OCI-LY1 (cell line): Measurements from ENCODE around the gene MAP3K4.

Source experiments
- H2AFZ ChIP-seq: fragments of 200-600 bp; sonication (generic), shearing (Covaris generic); 2 replicates; pipeline ENCODE4 v1.6.0; 2014; ENCODE audit warnings: antibody characterized with exemption, mild to moderate bottlenecking, low read length
- H3F3A ChIP-seq: fragments of 200-600 bp; sonication (generic), shearing (Covaris generic); 2 replicates; pipeline ENCODE4 v1.6.0; 2014; ENCODE audit warnings: mild to moderate bottlenecking, antibody characterized with exemption, low read length, moderate library complexity; ENCODE audit not compliant: insufficient read depth
- H3K27ac ChIP-seq: fragments of 200-600 bp; sonication (generic); 2 replicates; pipeline ENCODE4 v1.5.1; 2014; ENCODE audit warnings: low read length, mixed run types, mild to moderate bottlenecking, low read depth; ENCODE audit not compliant: poor library complexity, severe bottlenecking
- H3K27me3 ChIP-seq: fragments of 200-600 bp; sonication (generic); 2 replicates; pipeline ENCODE4 v1.6.0; 2014; ENCODE audit warnings: antibody characterized with exemption, mild to moderate bottlenecking, low read length, moderate library complexity; ENCODE audit not compliant: insufficient read depth
- H3K36me3 ChIP-seq: fragments of 200-600 bp; sonication (generic); 2 replicates; pipeline ENCODE4 v1.6.1; 2014; ENCODE audit warnings: mild to moderate bottlenecking, antibody characterized with exemption, low read length, moderate library complexity, mixed read lengths; ENCODE audit not compliant: insufficient read depth
- H3K4me1 ChIP-seq: fragments of 200-600 bp; sonication (generic); 2 replicates; pipeline ENCODE4 v1.5.1; 2014; ENCODE audit warnings: mild to moderate bottlenecking, low read length, moderate library complexity; ENCODE audit not compliant: insufficient read depth, severe bottlenecking
- H3K4me2 ChIP-seq: fragments of 200-600 bp; sonication (generic), shearing (Covaris generic); 2 replicates; pipeline ENCODE4 v1.6.1; 2014; ENCODE audit warnings: low read length
- H3K4me3 ChIP-seq: fragments of 200-600 bp; sonication (generic); 2 replicates; pipeline ENCODE4 v1.5.1; 2014; ENCODE audit warnings: low read length, low read depth, mild to moderate bottlenecking, mixed read lengths; ENCODE audit not compliant: poor library complexity, severe bottlenecking
- H3K79me2 ChIP-seq: fragments of 200-600 bp; shearing (Covaris generic); 2 replicates; pipeline ENCODE4 v1.6.1; 2016; ENCODE audit warnings: mixed run types, low read length, mixed read lengths; ENCODE audit not compliant: insufficient read depth
- H3K9ac ChIP-seq: fragments of 200-600 bp; sonication (generic), shearing (Covaris generic); 2 replicates; pipeline ENCODE4 v1.6.1; 2014; ENCODE audit warnings: mild to moderate bottlenecking, low read length, mixed read lengths
- H3K9me2 ChIP-seq: fragments of 200-600 bp; sonication (generic), shearing (Covaris generic); 2 replicates; pipeline ENCODE4 v1.6.1; 2014; ENCODE audit warnings: low read depth, mild to moderate bottlenecking, low read length, mixed read lengths
- H3K9me3 ChIP-seq: fragments of 200-600 bp; shearing (Covaris generic); 2 replicates; pipeline ENCODE4 v1.6.1; 2014; ENCODE audit warnings: low read length, mixed read lengths
- H4K20me1 ChIP-seq: fragments of 200-600 bp; sonication (generic), shearing (Covaris generic); 2 replicates; pipeline ENCODE4 v1.6.0; 2016; ENCODE audit warnings: mild to moderate bottlenecking, low read length; ENCODE audit not compliant: insufficient read depth
- CTCF ChIP-seq: fragments of 200-600 bp; sonication (generic), shearing (Covaris generic); IDR thresholded peaks from 2 replicates; pipeline ENCODE4 v1.5.1; 2017; ENCODE audit warnings: mild to moderate bottlenecking, antibody characterized with exemption, low read length, moderate library complexity, mixed read lengths
- EZH2 ChIP-seq: fragments of 200-600 bp; sonication (generic), shearing (Covaris generic); IDR thresholded peaks from 2 replicates; pipeline ENCODE4 v1.8.0; 2017; ENCODE audit warnings: borderline replicate concordance, mixed run types, mild to moderate bottlenecking, antibody characterized with exemption, low read length, moderate library complexity, mixed read lengths

Gene MAP3K4

GRCh38 chr6:161013695-161014094 is 22.1 kb downstream of the MAP3K4 start:
- Histone ChIP-seq H3K9me2 (no peaks in the 10 kb centered on the region), H3K9me3 (no peaks in the 10 kb centered on the region), H3K9ac (no peak overlapping the region), H3K79me2 (no peaks in the 10 kb centered on the region; the same call in 1 of the 2 replicates), H3K4me2 (no peak overlapping the region), H3K4me3 (no peak overlapping the region), H3K27me3 (no peaks in the 10 kb centered on the region), H3F3A (no peaks in the 10 kb centered on the region), H3K4me1 (no peaks in the 10 kb centered on the region), H3K27ac (no peak overlapping the region), H3K36me3 (no peaks in the 10 kb centered on the region), H4K20me1 (no peaks in the 10 kb centered on the region), H2AFZ (no peak overlapping the region)
- no peak for TF ChIP-seq CTCF
- TF ChIP-seq EZH2 = no peak

- Histone ChIP-seq H3K9me2 (no peaks in the 10 kb centered on the region), H3K36me3 (no peaks in the 10 kb centered on the region), H3K27ac (no peak overlapping the region), H3K79me2 (no peaks in the 10 kb centered on the region), H3F3A (no peaks in the 10 kb centered on the region), H4K20me1 (no peaks in the 10 kb centered on the region), H3K9ac (no peak overlapping the region), H3K27me3 (no peaks in the 10 kb centered on the region), H3K4me2 (no peak overlapping the region), H2AFZ (no peak overlapping the region), H3K4me1 (no peaks in the 10 kb centered on the region), H3K4me3 (no peak overlapping the region), H3K9me3 (no peaks in the 10 kb centered on the region)
- TF ChIP-seq EZH2 = no peak
- no peak for TF ChIP-seq CTCF
Observed at GRCh38 chr6:161017766-161018564, 26.4 kb downstream of the MAP3K4 start.

GRCh38 chr6:161019324-161019839 is 27.8 kb downstream of the MAP3K4 start:
- Histone ChIP-seq H3K9me2 (no peaks in the 10 kb centered on the region), H3K36me3 (no peaks in the 10 kb centered on the region), H3K27ac (no peak overlapping the region), H2AFZ (no peak overlapping the region), H3K9me3 (no peaks in the 10 kb centered on the region), H3K4me1 (no peaks in the 10 kb centered on the region), H3K79me2 (no peaks in the 10 kb centered on the region), H3K9ac (no peak overlapping the region), H3F3A (no peaks in the 10 kb centered on the region), H4K20me1 (no peaks in the 10 kb centered on the region), H3K4me3 (no peak overlapping the region), H3K4me2 (no peak overlapping the region), H3K27me3 (no peaks in the 10 kb centered on the region)
- TF ChIP-seq EZH2 = no peak
- no peak for TF ChIP-seq CTCF
